HUES64 (cell line): ENCODE measurements around the gene COMMD10.

Source experiments
- H3K27ac ChIP-seq: 2 replicates; pipeline ENCODE4 v1.7.0; 2013; ENCODE audit warnings: low read depth, low read length, inconsistent platforms
- H3K27me3 ChIP-seq: 2 replicates; pipeline ENCODE4 v1.6.1; 2013; ENCODE audit warnings: mild to moderate bottlenecking, low read length; ENCODE audit not compliant: insufficient read depth
- H3K36me3 ChIP-seq: 2 replicates; pipeline ENCODE4 v1.6.1; 2013; ENCODE audit warnings: mild to moderate bottlenecking, low read length; ENCODE audit not compliant: insufficient read depth
- H3K4me1 ChIP-seq: 2 replicates; pipeline ENCODE4 v1.6.1; 2013; ENCODE audit warnings: mild to moderate bottlenecking, low read length, moderate library complexity; ENCODE audit not compliant: insufficient read depth
- H3K4me3 ChIP-seq: 2 replicates; pipeline ENCODE4 v1.5.1; 2013; ENCODE audit warnings: mild to moderate bottlenecking, low read length, moderate library complexity
- H3K9ac ChIP-seq: 2 replicates; pipeline ENCODE4 v1.6.1; 2013; ENCODE audit warnings: mild to moderate bottlenecking, low read depth, low read length
- H3K9me3 ChIP-seq: 2 replicates; pipeline ENCODE4 v1.6.1; 2013; ENCODE audit warnings: low read depth, low read length; ENCODE audit not compliant: insufficient read depth
- WGBS: fragments of 150-250, 120-280 bp; methylation state at CpG from one replicate; pipeline ENCODE4 v1.1.7; 2013; ENCODE audit warnings: missing lambda C conversion rate; 5-methylcytosine and 5-hydroxymethylcytosine counted together

COMMD10 gene

GRCh38 chr5:116315531-116315930, 230.7 kb downstream of the COMMD10 start:
- WGBS: 94% methylated on average over 1 of the region's 2 CpGs
- Histone ChIP-seq H3K4me3 (no peak overlapping the region), H3K36me3 (no peaks in the 10 kb centered on the region; the same call in 1 of the 2 replicates)

GRCh38 chr5:116318091-116318854, 233.4 kb downstream of the COMMD10 start:
- Histone ChIP-seq H3K9me3 (no peaks in the 10 kb centered on the region), H3K4me1 (no peaks in the 10 kb centered on the region), H3K4me3 (no peak overlapping the region), H3K27ac (no peak overlapping the region), H3K9ac (no peak overlapping the region), H3K36me3 (no peaks in the 10 kb centered on the region; the same call in 1 of the 2 replicates), H3K27me3 (no peaks in the 10 kb centered on the region)
- WGBS: 96% methylated on average over 4 of the region's 4 CpGs

More at GRCh38 chr5:116315531-116315930, 230.7 kb downstream of the COMMD10 start:
- Histone ChIP-seq H3K9me3 (no peaks in the 10 kb centered on the region), H3K4me1 (no peaks in the 10 kb centered on the region), H3K27ac (no peak overlapping the region), H3K9ac (no peak overlapping the region), H3K27me3 (no peaks in the 10 kb centered on the region)

GRCh38 chr5:116320486-116320885, 235.7 kb downstream of the COMMD10 start:
- Histone ChIP-seq H3K9me3 (no peaks in the 10 kb centered on the region), H3K27me3 (no peaks in the 10 kb centered on the region), H3K9ac (no peak overlapping the region), H3K36me3 (no peaks in the 10 kb centered on the region; the same call in 1 of the 2 replicates), H3K4me3 (no peak overlapping the region), H3K4me1 (no peaks in the 10 kb centered on the region), H3K27ac (no peak overlapping the region)

GRCh38 chr5:116329503-116329902, 244.7 kb downstream of the COMMD10 start:
- Histone ChIP-seq H3K36me3 (peaks cover 8% of the 10 kb centered on the region), H3K4me3 (no peak overlapping the region), H3K4me1 (no peaks in the 10 kb centered on the region), H3K27ac (no peak overlapping the region), H3K27me3 (no peaks in the 10 kb centered on the region), H3K9ac (no peak overlapping the region), H3K9me3 (peaks cover 16% of the 10 kb centered on the region)
- 91% methylated on average over 5 of the region's 5 CpGs for WGBS

GRCh38 chr5:116340799-116341198, 256.0 kb downstream of the COMMD10 start:
- Histone ChIP-seq H3K36me3 (no peaks in the 10 kb centered on the region), H3K9me3 (peaks cover 7% of the 10 kb centered on the region; the same call in 1 of the 2 replicates), H3K27me3 (no peaks in the 10 kb centered on the region), H3K4me3 (no peak overlapping the region), H3K4me1 (peaks cover 5% of the 10 kb centered on the region), H3K27ac (no peak overlapping the region), H3K9ac (no peak overlapping the region)
- 100% methylated on average over 2 of the region's 2 CpGs for WGBS
